GM19351 (cell line): Measurements from ENCODE around the gene DDX10.

Source experiments
- ATAC-seq: cut with Tn5 transposase; IDR thresholded peaks from one replicate; pipeline ENCODE4 v1.9.1; 2021; ENCODE audit warnings: mild to moderate bottlenecking, moderate library complexity; ENCODE audit not compliant: unreplicated experiment

Gene DDX10

DNA sequence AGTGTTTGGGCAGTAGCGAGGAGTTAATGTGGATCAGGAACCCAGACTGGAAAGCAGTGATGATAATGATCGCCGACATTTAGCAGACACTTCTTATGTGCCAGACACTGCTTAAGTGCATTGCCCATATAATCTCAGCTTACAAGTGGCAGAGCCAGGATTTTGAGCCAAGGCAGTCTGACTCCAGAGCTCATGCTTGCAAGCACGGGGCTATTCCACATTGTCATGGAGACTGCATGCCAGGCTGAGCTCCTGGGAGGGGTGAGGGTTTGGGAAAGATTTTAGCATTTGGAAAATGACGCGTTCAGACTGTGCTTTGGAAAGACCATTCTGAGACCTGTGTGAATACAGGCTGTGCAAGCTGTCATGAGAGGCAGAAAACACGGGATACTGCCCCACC lies 302.7 kb downstream of the DDX10 start:
- ATAC-seq = no peak

DNA sequence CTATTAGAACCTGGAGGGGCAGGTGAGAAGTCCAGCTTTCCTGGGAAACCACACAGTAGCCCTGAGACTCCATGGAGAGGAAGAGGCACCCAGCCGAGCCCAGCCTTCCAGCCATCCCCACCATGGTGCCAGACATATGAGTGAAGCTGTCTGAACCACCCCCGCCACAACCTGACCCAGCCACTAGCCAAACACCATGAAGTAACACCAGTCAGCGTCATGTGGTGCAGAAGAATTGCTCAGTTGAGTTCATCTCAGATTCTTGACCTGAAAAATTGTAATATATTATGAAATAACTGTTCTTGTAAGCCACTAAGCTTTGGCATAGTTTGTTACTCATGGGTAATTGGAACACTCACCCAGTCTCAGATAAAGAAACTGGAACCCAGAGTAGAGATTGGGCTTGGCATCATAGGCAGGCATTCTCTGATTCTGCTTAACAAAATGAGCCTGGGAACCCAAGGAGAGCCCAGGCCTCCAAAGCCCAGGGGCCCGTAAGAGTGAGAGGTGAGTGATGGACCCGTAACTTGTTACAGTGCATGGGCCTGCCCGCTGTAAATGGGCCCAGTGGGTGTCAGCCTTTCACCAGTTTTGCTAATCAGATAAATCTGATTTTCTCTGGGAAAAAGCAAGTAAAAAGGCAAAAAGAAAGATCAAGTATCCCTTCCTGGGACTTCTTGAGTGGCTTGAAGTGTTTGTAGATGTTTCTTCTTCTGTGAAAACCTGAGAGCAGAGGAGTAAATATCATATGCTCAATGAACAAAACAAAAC lies 305.5 kb downstream of the DDX10 start:
- ATAC-seq = no peak

DNA sequence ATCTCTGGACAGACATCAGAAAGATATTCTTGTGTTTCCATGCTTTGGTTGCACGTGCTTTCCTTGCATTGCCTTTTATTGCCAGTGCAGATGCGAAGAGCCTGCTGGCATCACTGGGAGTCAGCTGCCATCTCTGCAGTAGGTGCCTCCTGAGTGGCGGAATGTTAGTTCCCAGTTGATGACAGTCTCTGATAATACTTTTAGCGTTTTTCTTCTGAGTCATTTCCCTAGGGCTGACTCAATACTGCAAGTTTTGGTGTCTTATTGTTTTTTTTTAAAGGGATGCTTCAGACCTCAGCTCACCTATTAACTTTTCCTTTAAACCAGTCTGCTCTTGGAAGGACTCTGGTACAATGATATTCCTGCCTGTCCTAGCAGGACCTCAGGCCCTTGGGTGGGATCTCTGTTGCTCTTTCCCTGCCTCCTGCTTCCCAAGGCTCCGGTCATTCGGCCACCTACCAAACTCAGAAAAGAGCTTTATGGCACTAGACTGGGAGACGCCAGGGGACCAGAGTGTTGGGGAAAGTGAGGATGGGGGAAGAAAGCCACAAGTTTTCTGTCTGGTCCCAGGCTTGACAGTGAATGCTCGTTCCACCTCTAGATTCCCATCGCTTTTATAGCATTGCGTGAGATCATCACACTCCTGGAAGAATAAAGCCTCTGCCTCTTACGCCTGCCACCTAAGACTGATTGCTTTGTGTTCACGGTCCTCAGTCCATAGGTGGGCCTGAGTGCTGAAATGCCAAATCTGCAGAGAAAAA lies 308.7 kb downstream of the DDX10 start:
- ATAC-seq = no peak

DNA sequence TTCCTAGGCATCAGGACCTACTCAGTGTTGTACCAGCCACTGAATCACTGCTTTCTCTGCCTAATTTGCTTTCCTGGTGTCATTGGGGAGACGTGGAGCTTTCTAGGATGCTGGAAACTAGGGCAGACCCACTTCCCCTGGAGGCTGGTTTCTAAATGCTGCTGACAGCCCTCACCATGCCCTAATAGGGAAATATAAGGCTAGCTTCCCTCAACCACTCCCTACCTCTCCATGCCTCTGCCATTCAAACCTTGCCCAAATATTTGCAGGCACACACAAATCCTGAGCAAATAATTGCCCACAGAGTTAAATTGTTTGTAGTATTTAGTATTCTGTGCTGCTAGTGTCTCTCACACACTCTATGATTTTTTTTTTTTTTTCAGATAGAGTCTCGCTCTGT lies 310.2 kb downstream of the DDX10 start:
- ATAC-seq = no peak

DNA sequence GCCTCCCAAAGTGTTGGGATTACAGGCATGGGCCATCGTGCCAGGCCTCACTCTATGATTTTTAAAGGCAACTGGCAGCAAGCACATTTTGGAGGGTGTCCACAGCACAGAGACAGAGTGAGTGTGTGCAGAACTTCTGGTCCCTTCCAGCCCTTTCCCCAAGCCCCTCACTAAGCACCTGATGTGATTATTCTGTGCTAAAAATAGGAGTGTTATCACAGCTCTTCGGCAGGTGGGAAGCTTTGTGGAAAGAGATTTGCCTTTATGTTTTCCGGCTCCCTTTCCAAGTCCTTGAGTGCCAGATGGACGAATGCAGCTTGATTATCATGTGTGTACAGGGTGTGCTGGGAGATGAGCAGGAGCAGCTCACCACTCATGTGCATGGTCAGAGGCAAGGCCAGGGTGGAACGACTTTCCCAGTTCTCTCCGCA lies 310.8 kb downstream of the DDX10 start:
- ATAC-seq = no peak

DNA sequence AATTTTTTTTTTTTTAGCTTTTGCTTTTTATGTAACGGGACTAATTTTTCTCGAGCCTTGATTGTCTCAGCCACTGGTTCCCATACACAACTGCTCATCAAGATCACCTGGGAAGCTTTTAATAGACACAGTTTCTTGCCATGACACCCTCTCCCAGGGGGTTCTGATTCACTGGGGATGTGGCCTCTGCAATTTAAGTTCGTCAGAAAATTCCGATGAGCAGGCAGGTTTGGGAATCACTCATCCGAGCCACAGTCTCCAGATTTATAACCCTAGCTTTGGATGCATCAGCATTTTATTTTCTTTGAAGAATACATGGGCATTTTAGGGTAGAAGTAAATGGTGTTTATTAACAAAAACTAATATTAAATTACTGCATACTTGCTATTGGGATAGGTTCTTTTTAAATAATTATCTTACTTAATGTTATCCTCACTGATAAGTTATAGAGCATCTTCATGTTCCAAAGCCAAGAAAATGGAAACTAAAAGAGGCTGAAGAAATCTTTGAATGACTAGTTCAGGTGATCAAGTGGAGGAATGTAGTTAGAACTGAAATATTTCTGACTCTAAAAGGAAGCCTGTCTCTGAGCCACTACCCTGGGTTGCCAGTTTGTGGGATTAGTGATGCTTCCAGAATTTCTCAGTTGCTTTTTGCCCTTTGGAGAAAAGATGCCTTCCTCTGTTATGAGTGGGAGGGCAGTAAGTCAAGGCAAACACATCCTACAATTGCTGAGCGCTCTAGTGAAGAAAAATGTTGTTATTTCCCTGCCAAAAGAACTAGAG lies 319.0 kb downstream of the DDX10 start:
- ATAC-seq = no peak

DNA sequence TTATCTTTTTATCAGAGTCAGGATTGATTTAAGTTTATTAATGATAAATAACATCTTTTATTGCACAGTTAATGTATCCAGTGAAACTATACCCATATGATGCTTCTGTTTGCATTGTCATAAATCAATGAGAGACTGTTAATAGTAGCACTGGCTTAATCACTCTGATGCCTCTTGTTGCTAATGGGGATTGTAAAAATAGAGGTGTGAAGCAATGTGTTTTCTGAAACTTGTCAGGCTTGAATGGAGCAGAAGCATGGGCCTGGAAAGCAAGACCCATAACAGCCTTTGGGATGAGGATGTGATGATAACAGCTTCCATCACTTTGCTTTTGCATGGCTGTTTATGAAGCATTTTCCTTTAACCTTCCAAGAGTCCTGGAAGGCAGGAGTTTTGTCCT lies 319.7 kb downstream of the DDX10 start:
- no peak for ATAC-seq

DNA sequence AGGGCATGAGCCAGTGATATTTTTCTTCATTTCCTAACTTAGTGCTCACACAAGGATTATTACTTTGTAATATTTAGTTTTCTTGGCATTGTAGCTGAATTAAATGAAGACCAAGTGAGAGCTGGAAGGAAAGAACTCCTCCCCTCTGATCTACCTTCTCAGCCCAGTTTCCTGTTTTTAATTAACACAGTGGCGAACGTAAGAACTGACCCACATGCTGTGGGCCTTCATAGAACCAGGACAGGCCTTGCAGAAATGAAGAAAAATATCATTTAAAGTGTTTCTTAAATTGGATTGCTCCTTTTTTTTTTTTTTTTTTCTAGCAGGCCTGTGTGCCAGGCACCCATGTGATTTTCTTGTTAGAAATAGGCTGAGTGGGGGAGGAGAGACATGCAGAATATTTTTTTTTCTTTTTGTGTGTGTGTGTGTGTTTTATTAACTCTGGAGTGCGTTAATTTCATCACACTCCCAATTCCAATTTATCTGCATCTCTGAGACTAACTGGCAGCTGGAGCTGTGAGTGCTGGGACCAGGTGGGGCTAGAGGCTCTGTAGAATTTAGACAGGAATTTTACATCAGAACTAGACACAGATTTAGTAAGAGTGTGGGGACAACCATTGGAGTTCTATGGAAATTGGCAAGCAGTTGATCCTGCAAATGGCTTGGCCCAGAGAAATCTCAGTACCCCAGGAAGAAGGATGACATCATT lies 320.5 kb downstream of the DDX10 start:
- no peak for ATAC-seq

DNA sequence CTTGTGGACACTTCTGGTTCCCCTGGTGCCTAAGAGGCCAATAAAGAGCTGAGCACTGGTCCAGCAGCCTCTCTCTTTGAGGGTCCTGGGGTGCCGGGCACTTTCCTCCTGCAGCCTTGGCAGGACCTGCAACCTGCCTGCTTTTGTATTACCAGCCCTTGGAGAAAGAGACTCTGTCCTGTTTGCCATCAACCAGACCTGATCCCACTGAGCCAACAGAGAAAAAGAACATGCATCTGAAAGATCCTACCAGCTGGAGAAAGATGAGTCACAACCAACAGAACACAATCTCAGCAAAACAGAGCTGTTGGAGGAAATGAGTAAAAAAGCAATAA lies 321.0 kb downstream of the DDX10 start:
- no peak for ATAC-seq
